ENCODE results near the gene CRB2. TPM values are rescaled to one million over a fixed set of nuclear protein-coding genes. Genes with fewer than 3 reads are reported as not detected.

Gene CRB2
- total RNA-seq, 1 experiment from 2014 or later = 3.6 TPM

DNA sequence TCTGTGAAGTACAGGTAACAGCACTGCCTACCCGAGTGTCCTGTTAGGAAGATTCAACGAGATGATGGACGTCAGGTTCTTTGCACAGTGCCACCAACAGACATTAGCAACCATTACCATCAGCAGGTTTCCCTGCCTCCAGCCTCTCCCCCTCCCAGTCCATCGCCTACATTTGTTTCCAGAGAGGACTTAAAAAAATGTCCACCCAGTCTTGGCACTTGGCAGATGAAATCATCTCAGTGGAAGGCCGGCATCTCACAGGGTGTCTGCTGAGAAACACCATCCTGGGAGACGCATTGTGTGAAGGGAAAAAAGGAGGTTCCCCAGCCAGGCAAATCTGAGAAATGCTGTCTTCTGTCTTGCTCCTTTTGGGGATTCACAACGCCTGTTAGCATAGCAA is 58.2 kb downstream of the CRB2 start:
- no peak for DNase-seq
- H3K18ac ChIP-seq (ENCODE audit: insufficient read length, low read depth, low read length) = no peak overlapping the region
- no peak overlapping the region for H2BK120ac ChIP-seq (ENCODE audit: low read depth, low read length, poor library complexity, severe bottlenecking)
- Mint-ChIP-seq H3K27me3 (ENCODE audit: low read depth) (no peaks in the 10 kb centered on the region; the same call in 1 of the 2 replicates), H3K4me3 (no peak overlapping the region), H3K27ac (no peak overlapping the region; a peak in 1 of 7 replicates), H3K9me3 (no peaks in the 10 kb centered on the region; a peak in 1 of 5 replicates), H3K36me3 (ENCODE audit: insufficient read depth in 1 of 3, low read depth in 3 of 3) (no peaks in the 10 kb centered on the region; a peak in 3 of 7 replicates), H3K4me1 (peaks cover 11 to 29% of the 10 kb centered on the region in 2 experiments)
- H2BK5ac ChIP-seq (ENCODE audit: insufficient read length, low read length) = no peak overlapping the region
- no peak overlapping the region for H4K8ac ChIP-seq (replicated peaks; ENCODE audit: insufficient read length, low read depth, low read length)
- H2BK12ac ChIP-seq (ENCODE audit: insufficient read length, low read depth, low read length) = no peak overlapping the region
- H3K4ac ChIP-seq (ENCODE audit: low read depth, low read length) = no peak overlapping the region
- H3K23ac ChIP-seq (ENCODE audit: insufficient read length, low read depth, low read length) = no peak overlapping the region
- no peak overlapping the region for H2AFZ ChIP-seq (ENCODE audit: low read length)
- H3T11ph ChIP-seq (ENCODE audit: low read length) = no peak overlapping the region
- no peak overlapping the region for H3K9ac ChIP-seq (ENCODE audit: extremely low read depth, insufficient read length, low read length)
- H3K14ac ChIP-seq (ENCODE audit: insufficient read depth, low read length) = no peak overlapping the region
- no peaks in the 10 kb centered on the region for H3K9me3 ChIP-seq (ENCODE audit: control insufficient read depth, low read depth, low read length)
- H2BK15ac ChIP-seq (ENCODE audit: low read depth, low read length) = no peak overlapping the region
- no peaks in the 10 kb centered on the region for H3K23me2 ChIP-seq (ENCODE audit: insufficient read length, low read depth, low read length, poor library complexity, severe bottlenecking)
- no peak overlapping the region for H4K91ac ChIP-seq (ENCODE audit: insufficient read length, low read depth, low read length)
- H2AK5ac ChIP-seq (ENCODE audit: insufficient read length, low read length) = no peak overlapping the region
- H2BK20ac ChIP-seq (ENCODE audit: low read depth, low read length, poor library complexity, severe bottlenecking) = no peak overlapping the region
- TF ChIP-seq, protein P1, sequence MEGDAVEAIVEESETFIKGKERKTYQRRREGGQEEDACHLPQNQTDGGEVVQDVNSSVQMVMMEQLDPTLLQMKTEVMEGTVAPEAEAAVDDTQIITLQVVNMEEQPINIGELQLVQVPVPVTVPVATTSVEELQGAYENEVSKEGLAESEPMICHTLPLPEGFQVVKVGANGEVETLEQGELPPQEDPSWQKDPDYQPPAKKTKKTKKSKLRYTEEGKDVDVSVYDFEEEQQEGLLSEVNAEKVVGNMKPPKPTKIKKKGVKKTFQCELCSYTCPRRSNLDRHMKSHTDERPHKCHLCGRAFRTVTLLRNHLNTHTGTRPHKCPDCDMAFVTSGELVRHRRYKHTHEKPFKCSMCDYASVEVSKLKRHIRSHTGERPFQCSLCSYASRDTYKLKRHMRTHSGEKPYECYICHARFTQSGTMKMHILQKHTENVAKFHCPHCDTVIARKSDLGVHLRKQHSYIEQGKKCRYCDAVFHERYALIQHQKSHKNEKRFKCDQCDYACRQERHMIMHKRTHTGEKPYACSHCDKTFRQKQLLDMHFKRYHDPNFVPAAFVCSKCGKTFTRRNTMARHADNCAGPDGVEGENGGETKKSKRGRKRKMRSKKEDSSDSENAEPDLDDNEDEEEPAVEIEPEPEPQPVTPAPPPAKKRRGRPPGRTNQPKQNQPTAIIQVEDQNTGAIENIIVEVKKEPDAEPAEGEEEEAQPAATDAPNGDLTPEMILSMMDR (conservative IDR thresholded peaks at IDR 0.05) = no peak
- H3K79me2 ChIP-seq (ENCODE audit: insufficient read depth, low read length) = no peaks in the 10 kb centered on the region
- WGBS (ENCODE audit: extremely low coverage, insufficient read length, low lambda C conversion rate) = no CpG with 5 or more reads among the region's 7 CpGs
- no peak overlapping the region for H3K27ac ChIP-seq (ENCODE audit: insufficient read length, low read depth, low read length)
- 0 out of 2 replicates have a peak, but pooled peaks cover 4% of the 10 kb centered on the region for H3K4me1 ChIP-seq (ENCODE audit: insufficient read depth, low read length)
- H3K79me1 ChIP-seq (ENCODE audit: insufficient read depth, low read depth, low read length, poor library complexity, severe bottlenecking) = no peaks in the 10 kb centered on the region
- no peak overlapping the region for H3K4me2 ChIP-seq (ENCODE audit: insufficient read depth, insufficient read length, low read length)
- no peak overlapping the region for H4K5ac ChIP-seq (ENCODE audit: insufficient read length, low read depth, low read length)
- no peaks in the 10 kb centered on the region for H4K20me1 ChIP-seq (ENCODE audit: control insufficient read depth, insufficient read depth, insufficient read length)
- no peaks in the 10 kb centered on the region for H3K27me3 ChIP-seq (ENCODE audit: insufficient read depth, low read length)
- no peak overlapping the region for H3K56ac ChIP-seq (ENCODE audit: insufficient read length, low read depth, low read length)

All from H9 (cell line).